Suprapubic skin (tissue), 3 donors: ENCODE measurements around the gene MYO18B.

Experiments
- EP300 ChIP-seq: sonication (generic); formaldehyde crosslinking; IDR thresholded peaks from one replicate; pipeline ENCODE4 v1.6.1; 2017; ENCODE audit warnings: antibody characterized with exemption
- POLR2A ChIP-seq, 2 donors: fragments of 450-650 bp; IDR thresholded peaks; one replicate each; pipeline ENCODE4 v1.6.1; 2017; ENCODE audit warnings: antibody characterized with exemption in 2 of 2, mild to moderate bottlenecking in 2 of 2, moderate library complexity in 2 of 2
- TF ChIP-seq, protein P1 (sequence below), 2 donors: fragments of 200-600 bp in 1 of 2; fragments of 450-650 bp in 1 of 2; sonication (generic) in 1 of 2; IDR thresholded peaks; one replicate each; pipeline ENCODE4 v1.5.1; 2016 to 2019; ENCODE audit warnings: antibody characterized with exemption in 2 of 2, mild to moderate bottlenecking in 1 of 2, moderate library complexity in 1 of 2

DNA sequence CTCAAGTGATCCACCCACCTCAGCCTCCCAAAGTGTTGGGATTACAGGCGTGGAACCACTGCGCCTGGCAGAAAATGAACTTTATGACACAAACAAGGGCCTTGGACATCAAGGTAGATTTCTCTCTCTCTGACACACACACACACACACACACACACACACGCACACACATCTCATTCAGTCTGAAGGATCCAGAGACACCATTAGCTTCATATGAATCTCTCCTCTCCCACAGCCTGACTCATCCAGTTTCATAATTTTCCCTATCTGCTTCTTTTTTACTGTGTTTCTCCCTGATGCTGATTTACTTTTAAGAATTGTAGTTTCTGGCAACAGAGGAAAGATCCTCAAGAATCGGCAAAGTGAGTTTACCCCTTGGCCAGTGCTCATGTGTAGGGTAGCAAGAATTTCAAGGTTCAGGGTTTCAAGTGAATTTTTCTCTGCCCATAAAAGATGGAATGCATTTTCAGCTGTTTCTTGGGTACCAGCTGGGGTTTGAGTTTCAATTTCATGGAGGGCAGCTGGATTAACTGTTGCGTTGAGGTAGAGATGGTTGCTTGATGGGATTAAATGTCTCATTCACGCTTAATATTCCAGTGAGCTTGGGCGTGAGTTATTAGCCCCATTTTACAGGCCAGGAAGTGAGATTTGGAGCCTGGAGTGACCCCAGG lies 3.5 kb downstream of the MYO18B start:
- TF ChIP-seq POLR2A (IDR thresholded peaks at IDR 0.05): no peak
- TF ChIP-seq, protein P1, sequence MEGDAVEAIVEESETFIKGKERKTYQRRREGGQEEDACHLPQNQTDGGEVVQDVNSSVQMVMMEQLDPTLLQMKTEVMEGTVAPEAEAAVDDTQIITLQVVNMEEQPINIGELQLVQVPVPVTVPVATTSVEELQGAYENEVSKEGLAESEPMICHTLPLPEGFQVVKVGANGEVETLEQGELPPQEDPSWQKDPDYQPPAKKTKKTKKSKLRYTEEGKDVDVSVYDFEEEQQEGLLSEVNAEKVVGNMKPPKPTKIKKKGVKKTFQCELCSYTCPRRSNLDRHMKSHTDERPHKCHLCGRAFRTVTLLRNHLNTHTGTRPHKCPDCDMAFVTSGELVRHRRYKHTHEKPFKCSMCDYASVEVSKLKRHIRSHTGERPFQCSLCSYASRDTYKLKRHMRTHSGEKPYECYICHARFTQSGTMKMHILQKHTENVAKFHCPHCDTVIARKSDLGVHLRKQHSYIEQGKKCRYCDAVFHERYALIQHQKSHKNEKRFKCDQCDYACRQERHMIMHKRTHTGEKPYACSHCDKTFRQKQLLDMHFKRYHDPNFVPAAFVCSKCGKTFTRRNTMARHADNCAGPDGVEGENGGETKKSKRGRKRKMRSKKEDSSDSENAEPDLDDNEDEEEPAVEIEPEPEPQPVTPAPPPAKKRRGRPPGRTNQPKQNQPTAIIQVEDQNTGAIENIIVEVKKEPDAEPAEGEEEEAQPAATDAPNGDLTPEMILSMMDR (IDR thresholded peaks at IDR 0.05): no peak
- TF ChIP-seq EP300: no peak
